Mammary epithelial cell (primary cell): Measurements from ENCODE around the gene FAM83C.

Experiments
- EZH2 ChIP-seq: IDR thresholded peaks from 2 replicates; pipeline ENCODE4 v1.6.1; 2012; ENCODE audit warnings: low read length, inconsistent platforms, borderline replicate concordance
- TF ChIP-seq, protein P1 (sequence below), 2 donors: IDR thresholded peaks in 1 of 2; conservative IDR thresholded peaks in 1 of 2; 2 replicates each; pipeline ENCODE4 v1.5.1; 2011 to 2012; ENCODE audit warnings: inconsistent platforms in 2 of 2, low read length in 2 of 2, mild to moderate bottlenecking in 2 of 2, control low read depth in 1 of 2, low read depth in 1 of 2; ENCODE audit not compliant: insufficient read depth in 1 of 2; ENCODE audit errors: extremely low read depth in 1 of 2

DNA sequence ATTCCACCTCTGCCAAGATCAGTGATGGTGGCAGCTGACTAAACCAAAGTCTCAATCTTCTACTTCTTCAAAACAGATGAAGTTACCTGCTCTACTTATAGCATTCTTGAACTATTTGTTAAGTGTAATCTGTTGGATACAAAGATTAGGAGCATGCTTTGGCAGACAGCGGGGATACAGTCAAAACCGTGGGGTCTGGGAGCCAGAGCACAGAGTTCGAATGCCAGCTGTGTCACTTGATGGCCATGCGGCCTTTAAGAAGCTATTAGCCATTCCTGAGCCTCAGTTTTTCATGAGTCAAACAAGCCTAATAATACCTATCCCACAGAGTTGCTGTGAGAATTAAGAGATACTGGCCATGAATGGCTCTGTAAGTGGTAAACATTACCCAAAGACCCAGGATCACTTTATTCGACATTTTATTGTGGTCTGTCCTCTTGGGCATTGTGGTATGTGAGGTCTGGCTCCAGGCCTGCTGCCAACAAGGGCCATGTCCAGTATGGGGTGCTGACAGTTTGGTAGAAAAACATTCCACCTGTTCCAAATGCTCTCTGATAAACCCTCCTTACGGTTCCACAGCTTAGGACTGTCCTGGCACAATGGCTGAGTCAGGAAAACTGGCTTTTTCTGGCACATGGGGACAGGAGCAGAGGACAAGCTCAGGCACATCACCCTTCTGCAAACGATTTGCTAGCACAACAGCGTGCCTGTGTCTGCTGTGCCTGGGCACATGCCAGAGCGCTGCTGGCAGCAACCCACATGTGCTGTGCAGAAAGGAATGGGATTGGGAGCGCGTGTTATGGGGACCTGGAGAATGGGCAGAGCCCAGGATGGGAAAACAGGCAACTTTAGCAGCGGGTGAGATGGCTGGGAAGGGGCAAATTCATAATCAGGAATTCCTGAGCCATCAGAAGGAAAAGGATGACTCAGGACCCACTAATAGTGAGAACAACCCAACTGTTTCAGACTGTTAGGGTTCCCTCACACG, 15.7 kb upstream of the FAM83C start:
- TF ChIP-seq, protein P1, sequence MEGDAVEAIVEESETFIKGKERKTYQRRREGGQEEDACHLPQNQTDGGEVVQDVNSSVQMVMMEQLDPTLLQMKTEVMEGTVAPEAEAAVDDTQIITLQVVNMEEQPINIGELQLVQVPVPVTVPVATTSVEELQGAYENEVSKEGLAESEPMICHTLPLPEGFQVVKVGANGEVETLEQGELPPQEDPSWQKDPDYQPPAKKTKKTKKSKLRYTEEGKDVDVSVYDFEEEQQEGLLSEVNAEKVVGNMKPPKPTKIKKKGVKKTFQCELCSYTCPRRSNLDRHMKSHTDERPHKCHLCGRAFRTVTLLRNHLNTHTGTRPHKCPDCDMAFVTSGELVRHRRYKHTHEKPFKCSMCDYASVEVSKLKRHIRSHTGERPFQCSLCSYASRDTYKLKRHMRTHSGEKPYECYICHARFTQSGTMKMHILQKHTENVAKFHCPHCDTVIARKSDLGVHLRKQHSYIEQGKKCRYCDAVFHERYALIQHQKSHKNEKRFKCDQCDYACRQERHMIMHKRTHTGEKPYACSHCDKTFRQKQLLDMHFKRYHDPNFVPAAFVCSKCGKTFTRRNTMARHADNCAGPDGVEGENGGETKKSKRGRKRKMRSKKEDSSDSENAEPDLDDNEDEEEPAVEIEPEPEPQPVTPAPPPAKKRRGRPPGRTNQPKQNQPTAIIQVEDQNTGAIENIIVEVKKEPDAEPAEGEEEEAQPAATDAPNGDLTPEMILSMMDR (conservative IDR thresholded peaks at IDR 0.05 in 1 of 2, IDR thresholded peaks at IDR 0.05 in 1 of 2; ENCODE audit: extremely low read depth in 1 of 2, insufficient read depth in 1 of 2, low read depth in 1 of 2, low read length in 2 of 2) = no peak
- TF ChIP-seq EZH2 = no peak
